Measurements from ENCODE around the gene MCTP1.
"Not testable (repeated sequence)": the region's sequence is repeated elsewhere in the genome, so short reads cannot be mapped to it uniquely, and the experiment has no call there.

DNA sequence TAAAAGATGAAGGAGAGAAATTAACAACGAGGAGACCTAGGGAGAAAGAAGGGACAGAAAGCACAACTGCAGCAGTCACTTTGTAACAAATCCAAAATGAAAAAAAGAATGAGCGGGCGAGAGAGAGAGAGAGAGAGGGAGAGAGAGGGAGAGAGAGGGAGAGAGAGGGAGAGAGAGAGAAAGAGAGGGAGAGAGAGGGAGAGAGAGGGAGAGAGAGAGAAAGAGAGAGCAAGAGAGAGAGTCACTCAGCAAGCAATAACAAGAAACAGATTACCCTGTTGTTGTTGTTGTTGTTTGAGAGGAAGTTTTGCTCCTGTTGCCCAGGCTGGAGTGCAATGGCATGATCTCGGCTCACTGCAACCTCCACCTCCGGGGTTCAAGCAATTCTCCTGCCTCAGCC lies 77.1 kb downstream of the MCTP1 start:
- TF ChIP-seq, protein P1, sequence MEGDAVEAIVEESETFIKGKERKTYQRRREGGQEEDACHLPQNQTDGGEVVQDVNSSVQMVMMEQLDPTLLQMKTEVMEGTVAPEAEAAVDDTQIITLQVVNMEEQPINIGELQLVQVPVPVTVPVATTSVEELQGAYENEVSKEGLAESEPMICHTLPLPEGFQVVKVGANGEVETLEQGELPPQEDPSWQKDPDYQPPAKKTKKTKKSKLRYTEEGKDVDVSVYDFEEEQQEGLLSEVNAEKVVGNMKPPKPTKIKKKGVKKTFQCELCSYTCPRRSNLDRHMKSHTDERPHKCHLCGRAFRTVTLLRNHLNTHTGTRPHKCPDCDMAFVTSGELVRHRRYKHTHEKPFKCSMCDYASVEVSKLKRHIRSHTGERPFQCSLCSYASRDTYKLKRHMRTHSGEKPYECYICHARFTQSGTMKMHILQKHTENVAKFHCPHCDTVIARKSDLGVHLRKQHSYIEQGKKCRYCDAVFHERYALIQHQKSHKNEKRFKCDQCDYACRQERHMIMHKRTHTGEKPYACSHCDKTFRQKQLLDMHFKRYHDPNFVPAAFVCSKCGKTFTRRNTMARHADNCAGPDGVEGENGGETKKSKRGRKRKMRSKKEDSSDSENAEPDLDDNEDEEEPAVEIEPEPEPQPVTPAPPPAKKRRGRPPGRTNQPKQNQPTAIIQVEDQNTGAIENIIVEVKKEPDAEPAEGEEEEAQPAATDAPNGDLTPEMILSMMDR (conservative IDR thresholded peaks at IDR 0.05; ENCODE audit: low read length) = not testable (repeated sequence)
- TF ChIP-seq EZH2phosphoT487 (IDR thresholded peaks at IDR 0.05; ENCODE audit: borderline replicate concordance) = not testable (repeated sequence)
